ENCODE measurements around the gene CAMKK2.
"Not testable (repeated sequence)": the region's sequence is repeated elsewhere in the genome, so short reads cannot be mapped to it uniquely, and the experiment has no call there.

Gene CAMKK2

DNA sequence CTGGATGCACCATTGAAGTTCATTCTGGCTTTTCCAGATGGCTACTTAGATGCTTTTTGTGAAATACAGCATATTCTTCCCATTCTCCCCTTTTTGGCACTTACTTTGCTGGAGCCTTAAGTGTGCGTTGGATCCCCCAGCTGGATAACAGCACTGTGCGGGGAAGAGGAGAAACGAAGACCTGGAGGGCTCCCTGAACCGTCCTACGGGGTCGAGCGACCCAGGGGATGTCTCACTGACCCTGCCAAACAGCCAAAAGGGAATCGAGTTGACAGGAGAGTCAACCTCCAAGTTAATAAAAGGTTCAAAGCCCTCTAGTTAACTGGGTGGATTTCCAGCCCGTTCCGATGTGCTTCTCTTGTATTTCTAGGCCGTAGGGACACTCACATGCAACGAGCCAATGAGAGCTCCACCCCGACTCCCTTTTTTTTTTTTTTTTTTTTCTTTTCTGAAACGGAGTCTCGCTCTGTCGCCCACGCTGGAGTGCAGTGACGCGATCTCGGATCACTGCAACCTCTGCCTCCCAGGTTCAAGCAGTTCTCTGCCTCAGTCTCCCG lies 1.0 kb upstream of the CAMKK2 start:
- DNase-seq, result peak; percentile 30

DNA sequence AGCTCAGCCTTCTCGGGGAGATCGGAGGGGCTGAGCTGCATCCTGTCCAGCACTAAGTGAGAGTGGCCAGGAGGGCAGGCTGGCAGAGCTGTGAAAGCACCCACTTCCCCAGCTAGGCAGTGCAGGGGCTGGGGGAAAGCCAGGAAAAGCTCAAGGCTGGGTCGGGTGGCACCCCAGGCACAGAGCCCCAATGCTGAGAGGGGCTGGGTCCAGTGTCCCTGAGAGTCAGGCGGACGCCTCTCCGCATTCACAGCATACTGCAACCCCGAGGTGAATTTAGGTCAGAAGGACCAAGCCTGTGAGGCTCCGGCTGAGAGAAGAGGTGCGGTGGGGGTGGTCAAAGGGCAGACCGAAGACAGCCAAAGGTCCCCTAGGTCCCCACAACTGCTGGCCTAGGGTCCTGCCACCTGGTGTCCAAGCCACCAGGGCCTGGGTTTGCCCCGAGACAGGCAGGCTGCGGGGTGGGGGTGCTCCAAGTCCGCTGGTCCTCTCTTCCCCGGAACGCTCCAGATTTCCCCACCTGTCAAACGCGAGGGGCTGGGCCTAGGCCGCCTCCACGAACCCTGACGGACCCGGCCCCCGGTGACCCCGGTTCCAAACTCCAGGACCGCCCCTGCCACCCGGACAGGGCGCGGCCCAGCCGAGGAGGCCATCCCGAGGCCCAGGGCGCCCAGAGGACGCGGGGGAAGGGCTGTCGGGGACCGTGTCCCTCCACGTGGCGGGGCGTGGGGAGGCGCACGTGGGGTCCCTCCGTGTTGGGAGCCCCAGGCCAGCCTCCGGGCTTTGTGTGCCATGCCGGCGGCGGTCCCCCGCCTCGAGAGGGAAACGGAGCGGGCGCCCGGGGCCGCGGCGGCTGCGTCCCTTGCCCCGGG lies 527 bp downstream of the CAMKK2 start:
- DNase-seq, result peak; percentile 21

DNA sequence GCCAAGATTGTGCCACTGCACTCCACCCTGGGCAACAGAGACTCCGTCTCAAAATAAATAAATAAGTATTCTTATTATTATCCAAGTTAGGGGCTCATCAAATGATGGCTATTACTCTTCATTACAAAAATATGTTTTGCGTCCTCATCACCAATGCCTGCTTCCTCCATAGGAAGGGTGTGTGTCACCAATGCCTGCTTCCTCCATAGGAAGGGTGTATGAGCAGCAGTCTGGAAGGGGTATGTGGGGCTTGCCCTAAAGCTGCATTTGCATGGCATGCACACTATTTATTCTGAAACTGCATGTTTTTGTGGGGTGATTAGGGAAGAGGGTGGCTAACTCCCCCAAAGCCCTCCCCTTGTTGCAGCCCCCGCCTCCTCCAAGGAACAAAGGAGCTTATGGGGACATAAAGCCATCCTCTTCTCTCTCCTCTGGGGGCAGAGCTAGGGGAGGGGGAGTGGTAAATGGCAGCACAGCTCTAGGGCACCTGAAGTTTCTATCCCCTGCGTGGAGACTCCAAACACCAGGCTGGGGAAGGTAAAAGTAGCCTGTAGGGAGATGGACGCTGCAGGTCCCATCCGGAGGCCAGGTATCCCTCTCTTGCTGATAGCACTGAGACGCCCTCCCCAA lies 1.3 kb downstream of the CAMKK2 start:
- DNase-seq, result peak; percentile 17

DNA sequence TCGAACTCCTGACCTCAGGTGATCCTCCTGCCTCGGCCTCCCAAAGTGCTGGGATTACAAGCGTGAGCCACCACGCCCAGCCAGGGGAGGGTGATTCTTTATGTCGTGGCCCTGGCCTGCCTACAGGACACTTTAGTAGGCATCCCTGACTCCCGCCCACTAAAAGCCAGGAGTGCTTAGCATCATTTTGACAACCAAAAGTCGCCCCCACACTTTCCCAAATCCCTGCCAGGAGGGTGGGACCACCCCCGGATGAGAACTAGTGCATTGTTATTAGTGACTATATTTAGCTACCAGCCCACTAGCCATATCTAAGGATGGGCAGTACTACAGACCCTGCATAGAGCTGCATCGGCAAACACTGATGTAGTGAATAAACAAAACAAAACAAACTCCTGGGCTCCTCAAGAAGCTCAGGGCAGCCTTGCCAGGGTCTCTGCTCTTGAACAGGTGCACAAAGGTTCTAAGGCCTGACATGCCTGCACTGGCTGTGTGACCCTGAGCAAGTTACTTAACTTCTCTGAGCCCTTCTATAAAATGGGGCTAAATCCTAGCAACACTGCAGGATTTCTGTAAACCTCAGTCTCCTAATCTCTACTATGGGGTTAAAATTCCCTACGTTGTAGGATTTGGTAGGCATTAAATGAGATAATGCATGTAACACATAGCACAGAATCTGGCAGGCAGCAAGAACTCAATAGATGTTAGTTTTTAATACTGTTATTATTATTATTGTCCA lies 2.2 kb downstream of the CAMKK2 start:
- no peak for DNase-seq

DNA sequence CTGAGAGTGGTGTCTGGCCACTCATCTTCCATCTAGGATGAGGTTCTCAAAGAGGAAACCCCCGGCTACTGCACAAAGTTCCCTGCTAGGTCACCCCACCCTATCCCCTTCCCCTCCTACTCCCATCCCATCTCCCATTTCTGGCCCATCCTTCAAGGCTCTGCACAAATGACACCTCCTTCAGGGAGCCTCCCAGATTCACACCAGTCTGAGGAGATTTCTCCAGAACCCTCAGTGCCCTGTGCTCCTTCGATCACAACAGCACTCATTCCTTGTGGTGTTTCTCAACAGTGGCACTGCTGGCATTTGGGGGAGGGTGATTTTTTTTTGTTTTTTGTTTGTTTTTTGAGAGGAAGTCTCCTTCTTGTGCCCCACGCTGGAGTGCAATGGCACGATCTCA lies 2.9 kb downstream of the CAMKK2 start:
- no peak for DNase-seq

DNA sequence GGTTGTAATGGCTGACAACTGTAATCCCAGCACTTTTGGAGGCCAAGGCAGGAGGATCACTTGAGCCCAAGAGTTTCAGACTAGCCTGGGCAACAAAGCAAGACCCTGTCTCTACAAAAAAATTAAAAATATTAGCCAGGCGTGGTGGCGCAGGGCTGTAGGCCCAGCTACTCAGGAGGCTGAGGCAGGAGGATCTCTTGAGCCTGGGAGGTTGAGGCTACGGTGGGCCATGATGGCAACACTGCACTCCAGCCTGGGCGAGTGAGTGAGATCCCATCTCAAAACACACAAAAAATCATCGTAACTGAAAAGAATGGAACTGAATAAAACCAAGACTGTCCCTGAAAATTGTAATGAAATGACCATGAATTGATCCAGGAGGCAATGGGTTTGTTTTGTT lies 6.1 kb downstream of the CAMKK2 start:
- DNase-seq, result no peak

DNA sequence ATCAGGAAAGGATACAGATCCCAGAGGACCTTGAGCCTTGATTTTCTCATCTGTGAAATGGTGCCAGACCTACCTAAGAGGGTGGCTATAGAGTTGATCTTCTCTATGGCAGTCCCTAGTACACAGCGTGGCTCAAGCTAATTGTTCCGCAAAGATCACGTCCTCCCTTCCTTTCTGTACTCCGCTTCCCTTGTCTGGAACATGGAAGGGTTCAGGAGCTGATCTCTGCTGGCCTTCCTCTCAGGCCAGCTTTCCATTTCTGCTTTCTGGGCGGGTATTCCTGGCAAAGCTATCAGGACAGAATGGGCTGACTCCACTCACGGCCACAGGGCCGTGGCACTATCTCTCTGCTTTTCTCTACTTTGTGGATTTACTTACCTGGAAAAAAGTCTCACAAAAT lies 6.5 kb downstream of the CAMKK2 start:
- no peak for DNase-seq

DNA sequence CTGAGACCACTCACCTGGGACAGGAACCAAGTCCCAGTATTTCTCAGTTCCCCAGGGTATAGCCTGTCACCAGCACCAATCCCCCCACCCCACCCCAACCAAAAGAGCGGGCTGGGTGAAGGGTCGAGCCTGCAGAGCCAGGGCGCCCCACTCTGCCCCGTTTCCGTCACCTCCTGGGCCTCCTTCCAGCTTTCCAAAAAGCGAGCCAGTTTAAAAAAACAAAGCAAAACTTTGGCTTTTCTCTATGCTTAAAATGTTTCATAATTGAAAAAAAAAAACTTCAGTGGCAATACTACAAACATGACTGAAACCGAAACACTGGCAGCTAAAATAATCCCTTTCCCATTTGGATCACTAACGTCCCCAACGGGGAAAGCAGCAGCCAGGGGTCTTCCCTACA lies 7.5 kb downstream of the CAMKK2 start:
- no peak for DNase-seq

DNA sequence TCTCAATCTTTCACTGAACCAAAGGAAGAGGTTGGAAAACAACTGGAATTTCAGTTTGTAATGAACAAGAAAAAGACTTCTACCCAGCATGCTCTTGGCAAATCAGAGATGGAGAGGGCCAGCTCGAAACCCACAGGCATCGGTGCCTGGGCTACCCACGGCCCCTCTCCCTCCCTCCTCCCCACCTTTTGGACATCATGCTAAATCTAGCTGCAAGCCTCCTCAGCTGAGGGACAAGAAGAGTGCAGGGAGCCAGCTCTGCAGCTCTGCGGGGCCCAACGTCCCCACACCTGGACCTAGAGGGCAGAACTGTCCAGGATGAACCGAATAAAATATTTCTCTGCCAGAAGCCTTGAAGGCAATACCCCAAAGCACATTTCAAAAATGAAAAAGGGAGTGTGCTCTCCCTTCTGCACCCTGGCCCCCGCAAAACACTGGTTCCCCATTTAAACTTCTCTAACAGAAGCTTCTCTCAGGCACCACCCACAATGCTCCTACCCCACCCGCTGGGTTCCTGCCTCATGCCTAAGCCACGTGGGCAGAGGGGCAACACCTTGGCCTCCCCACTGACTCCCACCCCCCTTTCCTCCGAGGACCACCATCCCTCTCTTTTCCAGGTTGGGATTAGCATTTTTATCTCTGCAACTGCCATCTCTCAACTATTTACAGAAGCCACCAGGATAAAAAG lies 8.2 kb downstream of the CAMKK2 start:
- no peak for DNase-seq

DNA sequence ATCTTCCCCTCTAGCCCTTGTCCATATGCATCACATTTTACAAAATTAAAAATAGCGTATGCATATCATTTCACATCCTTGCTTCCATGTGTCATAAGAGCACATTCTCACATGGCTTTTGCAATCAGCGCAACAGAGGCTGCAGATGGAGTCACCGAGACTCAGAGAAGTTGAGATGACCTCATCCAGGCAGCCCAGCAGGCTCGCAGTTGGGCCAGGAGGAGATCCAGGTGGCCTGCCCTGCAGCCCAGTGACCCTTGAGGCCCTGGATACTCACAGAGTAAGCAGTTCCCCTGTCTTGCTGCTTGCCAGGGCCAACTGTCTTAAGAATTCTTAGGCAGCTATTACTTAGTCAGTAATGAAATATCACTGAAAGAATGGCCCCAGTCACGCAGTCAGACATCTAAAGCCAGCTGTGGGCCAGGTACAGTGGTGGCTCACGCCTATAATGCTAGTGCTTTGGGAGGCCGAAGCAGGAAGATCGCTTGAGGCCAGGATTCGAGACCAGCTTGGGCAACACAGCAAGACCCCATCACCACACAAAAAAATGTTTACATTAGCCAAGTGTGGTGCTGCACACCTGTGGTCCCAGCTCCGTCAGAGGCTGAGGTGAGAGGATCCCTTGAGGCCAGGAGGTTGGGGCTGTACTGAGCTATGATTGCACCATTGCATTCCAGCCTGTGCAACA lies 9.1 kb downstream of the CAMKK2 start:
- DNase-seq, result no peak

DNA sequence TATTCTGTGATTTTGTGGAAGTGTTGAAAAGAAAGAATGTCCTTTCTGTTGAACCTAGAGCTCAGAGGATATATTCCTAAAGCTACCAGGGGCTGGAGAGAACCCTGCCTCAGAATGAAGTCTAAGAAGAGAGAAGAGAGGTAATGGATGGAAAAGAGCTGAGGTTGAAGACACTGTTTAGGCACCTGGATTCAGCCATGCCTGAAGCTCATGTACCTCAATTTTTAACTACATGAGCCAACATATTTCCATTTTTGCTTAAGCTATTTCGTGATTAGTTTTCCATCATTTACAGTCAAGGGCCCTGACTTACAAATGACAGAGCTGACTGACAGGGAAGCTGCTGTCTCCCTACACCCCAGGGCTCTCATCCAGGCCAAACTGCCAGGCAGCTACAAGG lies 10.7 kb downstream of the CAMKK2 start:
- no peak for DNase-seq

DNA sequence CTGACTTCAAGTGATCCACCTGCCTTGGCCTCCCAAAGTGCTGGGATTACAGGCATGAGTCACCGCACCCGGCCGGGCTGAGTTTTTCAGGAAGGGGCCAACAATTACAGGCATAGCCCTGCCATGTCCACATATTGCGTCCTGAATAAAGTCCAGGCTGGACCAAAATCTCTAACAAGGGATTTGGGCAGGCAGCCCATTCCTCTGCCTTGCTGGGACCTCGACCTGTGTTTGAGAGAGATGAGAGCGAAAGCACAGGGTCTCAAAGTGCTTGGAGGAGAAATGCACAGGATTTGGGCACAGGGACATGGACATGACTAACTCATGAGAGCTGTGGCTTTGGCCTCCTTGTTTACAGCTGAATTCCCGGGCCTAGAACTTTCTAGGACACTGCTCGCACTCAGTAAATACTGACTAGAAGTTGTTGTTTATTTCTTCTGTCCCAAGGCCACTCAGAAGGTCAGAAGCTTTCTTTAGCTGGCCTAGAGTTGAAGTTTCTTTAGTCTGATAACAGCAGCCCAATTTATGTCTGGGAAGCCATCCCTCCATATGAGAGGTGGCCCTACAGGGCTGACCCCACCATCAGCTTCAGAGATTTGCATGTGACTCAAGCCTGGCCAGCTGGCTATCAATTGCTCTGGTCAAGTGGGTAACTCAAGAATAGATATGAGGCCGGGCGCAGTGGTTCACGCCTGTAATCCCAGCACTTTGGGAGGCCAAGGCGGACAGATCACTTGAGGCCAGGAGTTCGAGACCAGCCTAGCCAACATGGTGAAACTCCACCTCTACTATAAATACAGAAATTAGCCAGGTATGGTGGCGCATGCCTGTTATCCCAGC lies 11.7 kb downstream of the CAMKK2 start:
- no peak for DNase-seq

DNA sequence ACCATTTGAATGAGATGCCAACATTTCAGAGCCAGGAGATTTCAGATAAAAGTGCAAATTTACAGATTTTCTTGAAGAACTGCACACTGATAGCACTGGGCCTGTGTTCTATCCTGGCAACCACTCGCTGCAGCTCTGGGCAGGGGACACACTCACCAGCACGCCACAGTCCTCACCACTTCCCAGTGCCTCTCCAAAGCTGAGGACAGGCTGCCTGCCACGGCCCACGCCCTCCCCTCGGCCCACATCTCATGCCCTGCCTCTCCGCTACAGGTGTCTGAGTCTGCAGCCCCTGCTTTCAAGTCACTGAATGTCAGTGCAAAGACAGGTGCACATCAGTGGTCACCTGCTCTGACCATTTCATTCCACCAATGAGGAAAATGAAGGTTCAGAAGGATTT lies 12.7 kb downstream of the CAMKK2 start:
- no peak for DNase-seq

DNA sequence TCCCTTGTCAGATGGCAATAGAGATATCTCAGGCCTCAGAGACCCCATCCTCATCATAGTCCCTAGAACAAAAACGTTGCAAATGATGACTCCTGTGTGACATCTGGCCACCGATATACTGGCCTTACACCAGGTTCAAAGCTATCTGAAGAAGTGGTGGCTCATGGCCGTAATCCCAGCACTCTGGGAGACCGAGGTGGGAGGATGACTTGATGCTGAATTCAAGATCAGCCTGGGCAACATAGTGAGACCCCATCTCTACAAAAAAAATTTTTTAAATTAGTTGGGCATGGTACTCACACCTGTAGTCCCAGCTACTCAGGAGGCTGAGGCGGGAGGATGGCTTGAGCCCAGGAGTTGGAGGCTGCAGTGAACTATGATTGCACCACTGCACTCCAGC lies 13.1 kb downstream of the CAMKK2 start:
- no peak for DNase-seq

DNA sequence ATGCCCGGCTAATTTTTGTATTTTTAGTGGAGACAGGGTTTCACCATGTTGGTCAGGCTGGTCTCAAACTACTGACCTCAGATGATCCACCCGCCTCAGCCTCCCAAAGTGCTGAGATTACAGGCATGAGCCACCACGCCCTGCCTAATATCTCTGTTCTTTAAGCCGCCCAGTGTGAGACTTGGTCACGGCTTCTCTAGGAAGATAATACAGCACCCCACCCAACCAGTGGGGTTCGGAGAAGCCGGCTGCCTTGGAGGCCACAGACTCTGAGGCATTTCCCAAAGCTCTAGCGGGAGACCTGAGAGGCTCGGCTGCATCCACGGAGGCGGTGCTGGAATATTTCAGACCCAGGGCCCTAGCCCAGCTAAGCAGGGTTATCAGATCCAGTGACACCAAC lies 13.6 kb downstream of the CAMKK2 start:
- not testable (repeated sequence) for DNase-seq

DNA sequence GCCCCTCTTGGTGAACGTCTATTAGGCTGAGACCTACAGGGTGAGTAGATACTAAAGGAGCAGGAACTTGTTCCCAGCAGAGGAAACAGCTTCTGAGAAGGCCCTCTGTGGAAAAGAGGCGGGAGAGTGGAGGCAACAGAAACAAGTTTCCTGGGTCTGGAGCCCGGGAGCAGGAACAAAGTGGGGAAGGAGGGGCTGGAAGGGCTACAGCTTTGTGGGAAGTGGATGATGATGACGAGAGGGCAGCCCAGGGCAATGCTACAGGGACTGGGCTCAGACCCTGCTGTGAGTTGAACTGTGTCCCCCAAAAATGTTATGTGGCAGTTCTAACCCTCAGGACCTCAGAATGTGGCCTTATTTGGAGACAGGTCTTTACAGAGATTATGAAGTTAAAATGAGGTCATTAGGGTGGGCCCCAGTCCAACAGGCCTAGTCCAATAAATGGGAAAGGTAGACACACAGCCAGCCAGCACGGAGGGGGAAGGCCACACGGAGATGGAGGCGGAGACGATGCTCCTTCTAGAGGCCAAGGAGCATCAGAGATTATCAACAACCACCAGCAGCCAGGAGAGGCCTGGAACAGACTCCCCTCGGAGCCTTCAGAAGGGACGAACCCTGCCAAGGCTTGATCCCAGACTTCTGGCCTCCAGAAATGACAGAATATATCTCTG lies 14.3 kb downstream of the CAMKK2 start:
- DNase-seq, result no peak

DNA sequence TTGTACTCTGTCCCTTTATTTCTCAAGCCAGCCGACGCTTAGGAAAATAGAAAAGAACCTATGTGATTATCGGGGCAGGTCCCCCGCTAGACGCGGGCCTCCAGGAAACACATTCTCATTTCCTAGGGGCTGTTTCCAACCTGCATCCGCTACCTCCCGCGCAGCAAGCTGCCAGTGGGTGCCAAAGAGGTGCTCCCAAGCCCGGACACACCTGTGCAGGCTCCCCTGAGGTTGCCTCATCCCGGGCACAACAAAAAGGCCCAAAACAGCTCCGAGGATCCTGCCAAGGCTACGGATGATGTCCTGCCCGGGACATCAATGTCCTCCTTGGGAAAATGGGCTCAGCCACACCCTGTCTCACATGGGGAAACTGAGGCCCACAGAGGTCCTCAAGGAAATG lies 15.4 kb downstream of the CAMKK2 start:
- not testable (repeated sequence) for DNase-seq

DNA sequence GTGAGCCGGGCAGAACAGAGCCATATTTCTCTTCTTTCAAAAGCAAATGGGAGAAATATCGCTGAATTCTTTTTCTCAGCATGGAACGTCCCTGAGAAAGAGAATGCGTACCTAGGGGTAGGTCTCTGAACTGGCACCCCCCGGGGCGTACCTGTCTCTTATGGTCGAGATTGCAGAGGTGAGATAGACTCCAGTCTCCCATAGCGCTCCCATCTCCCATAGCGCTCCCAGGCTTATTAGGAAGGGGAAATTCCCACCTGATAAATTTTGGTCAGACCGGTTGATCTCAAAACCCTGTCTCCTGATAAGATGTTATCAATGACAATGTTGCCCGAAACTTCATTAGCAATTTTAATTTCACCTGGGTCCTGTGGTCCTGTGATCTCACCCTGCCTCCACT lies 16.0 kb downstream of the CAMKK2 start:
- not testable (repeated sequence) for DNase-seq

DNA sequence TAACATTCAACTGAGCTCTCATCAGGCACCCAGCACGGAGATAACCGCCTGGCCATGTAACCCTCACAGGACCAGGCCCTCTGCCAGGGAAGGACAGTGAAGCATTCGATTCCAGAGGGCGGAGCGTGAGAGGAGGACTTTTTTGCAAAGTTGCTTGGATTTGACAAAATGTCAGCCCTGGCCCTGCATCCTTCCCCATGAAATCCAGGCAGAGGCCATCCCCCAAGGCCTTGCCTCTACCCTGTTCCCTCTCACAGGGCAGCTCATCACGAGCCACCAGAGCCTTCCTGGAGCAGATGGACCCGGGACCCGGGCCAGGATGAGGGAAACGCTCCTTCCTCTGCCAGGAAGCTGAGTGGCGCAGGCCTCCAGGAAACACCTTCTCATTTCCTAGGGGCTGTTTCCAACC lies 17.0 kb downstream of the CAMKK2 start:
- DNase-seq, result no peak

DNA sequence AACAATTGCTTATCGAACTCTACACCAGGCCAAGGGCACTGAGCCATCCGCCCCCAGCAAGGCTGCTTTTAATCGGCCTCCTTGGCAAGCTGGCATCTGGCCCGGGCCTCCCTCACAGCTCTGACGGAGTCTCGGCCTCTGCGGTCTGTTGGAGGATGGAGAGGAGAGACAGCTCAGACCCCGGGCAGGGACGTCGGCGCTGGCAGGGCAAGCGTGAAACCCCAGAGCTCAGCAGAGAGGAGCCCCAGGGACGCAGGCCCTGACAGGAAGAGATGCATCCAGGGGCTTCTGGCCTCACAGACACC lies 17.5 kb downstream of the CAMKK2 start:
- no peak for DNase-seq

Measured in activated CD4-positive, alpha-beta T cell treated with anti-CD3 and anti-CD28 coated beads, Interleukin-2, amount 50 U/mL, for 16 hours (primary cell).